NCI-H2171 treated with DMSO at 0.1 percent for 48 hours (cell line): ENCODE measurements around the gene RNASE1.

ENCODE experiments used
- DNase-seq: peaks from one replicate; lab custom pipeline; 2025; lab: John Stamatoyannopoulos, UW

The RNASE1 gene

GRCh38 chr14:20807304-20808161 is 4.9 kb upstream of the RNASE1 start:
- DNase-seq: no peak

GRCh38 chr14:20805485-20805884 is 2.8 kb upstream of the RNASE1 start:
- no peak for DNase-seq

DNA sequence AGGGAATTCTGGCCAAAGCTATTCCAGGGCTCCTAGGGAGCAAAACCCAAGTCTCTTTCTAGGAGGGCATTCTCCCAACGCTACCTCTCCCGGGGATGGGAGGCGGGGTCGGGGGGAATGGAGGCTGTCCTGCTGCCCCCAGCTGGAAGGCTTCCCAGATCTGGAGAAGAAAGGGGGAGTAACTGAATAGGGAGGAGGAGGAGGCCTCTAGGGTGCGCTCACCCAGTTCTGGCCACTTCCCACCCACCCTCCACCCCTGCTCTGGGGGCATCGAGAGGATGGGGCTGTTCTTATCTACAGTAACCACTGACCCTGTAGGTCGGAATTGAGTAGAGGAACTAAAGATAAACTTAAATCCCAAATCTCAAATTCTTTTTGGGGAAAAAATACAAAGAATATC is 579 bp upstream of the RNASE1 start:
- DNase-seq: no peak

- DNase-seq: no peak
Observed at GRCh38 chr14:20801726-20802125, 918 bp downstream of the RNASE1 start.

DNA sequence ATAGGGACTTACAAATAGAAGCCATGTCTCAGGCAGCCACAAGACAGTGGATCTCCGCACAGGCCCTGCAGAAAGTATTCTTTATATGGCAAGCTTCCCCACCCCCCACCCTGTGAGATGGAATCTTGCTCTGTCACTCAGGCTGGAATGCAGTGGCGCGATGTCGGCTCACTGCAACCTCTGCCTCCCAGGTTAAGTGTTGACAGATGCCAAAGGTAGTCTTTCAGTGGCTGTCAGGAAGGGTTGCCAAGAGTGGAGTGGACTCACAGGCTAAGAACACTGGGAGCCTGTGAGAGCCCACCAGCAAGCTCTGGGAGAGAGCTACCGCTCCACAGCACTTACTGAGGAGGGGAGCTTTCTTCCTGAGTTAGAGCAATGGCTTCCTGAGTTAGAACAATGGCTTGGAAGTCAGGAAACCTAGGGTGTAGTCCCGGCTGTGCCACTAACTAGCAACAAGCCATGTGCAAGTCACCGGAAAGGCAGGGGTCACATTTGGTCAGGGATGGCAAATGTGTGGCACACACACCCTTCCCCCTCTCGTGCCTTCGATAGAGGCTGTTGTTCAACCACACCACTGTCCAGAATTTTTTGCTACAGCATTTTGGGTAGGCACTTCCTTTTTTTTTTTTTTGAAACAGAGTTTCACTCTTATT is 2.6 kb downstream of the RNASE1 start:
- no peak for DNase-seq

DNA sequence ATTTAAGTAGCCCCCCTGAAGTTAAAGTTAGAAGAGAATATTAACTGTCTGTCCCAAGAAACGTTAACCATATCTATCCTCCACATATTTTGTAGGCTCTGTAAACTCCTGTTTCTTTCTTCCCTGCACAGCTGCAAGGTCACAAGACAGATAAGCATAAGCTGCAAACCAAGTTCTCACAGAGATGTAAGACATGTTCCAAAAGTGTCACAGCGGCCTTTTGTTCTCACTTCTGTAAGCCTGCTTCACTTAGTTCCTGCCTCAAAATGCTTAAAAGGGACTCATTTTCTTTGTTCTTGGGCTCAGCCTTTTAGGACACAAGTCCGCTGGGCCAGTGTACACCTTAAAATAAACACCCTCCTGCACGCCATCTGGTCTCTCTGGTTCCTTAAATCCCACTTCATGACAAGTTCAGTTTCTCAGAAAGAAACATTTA is 3.2 kb downstream of the RNASE1 start:
- no peak for DNase-seq

DNA sequence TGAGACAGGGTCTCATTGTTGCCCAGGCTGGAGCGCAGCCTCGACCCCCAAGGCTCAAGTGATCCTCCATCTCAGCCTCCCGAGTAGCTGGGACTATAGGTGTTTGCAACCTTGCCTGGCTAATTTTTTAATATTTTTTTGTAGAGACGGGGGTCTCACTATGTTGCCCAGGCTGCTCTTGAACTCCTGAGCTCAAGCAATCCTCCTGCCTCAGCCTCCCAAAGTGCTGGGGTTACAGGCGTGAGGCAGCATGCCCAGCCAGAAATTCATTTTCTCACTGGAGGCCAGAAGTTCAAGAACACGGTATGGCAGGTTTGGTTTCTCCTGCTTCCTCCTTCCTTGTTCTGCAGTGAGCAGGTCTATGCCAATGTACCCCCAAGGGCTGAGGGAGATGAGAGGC is 3.7 kb downstream of the RNASE1 start:
- DNase-seq: no peak

DNA sequence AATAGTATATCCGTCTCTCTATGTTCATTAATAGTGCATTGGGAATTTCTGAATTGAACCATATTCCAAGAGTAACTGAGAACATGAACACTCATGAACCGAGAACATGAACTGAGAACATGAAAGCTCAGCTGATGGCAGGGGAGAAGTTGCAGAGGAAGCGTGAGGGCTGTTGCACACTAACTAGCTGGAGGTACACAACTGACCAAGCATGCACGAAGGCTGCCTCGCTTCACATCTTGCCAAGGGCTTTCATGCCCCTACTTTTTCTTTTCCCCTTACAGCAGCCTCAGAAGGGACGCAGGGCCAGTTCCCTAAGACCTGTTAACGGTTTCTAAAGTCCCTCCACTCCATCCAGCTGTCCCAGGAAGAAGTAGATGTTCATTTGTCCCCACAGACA is 4.3 kb downstream of the RNASE1 start:
- DNase-seq: no peak

GRCh38 chr14:20797164-20797563 is 5.5 kb downstream of the RNASE1 start:
- no peak for DNase-seq

DNA sequence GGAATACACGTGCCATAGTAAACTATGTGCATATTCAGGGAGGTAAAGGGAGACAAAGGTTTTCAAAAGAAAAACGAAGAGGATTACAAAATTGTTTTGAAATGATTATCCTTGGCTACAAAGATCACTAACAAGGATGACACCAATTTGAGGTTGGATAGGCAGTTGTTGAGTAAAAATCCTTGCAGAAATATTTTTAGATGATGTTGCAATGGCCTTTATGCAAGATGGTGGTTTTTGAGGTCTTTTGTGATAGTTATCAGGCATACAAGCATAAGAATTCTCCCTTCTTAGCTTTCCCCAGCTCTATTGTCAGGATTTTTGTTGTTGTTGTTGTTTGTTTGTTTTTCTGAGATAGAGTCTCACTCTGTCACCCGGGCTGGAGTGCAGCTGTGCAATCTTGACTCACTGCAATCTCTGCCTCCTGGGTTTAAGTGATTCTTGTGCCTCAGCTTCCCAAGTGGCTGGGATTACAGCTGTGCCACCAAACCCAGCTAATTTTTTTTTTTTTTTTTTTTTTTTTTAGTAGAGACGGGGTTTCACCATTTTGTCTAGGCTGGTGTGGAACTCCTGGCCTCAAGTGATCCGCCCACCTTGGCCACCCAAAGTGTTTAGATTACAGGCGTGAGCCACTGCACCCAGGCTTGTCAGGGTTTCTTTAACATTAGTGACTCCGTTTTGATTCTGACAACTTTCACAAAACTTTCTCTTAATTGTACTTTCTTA is 7.8 kb downstream of the RNASE1 start:
- no peak for DNase-seq

- no peak for DNase-seq
Observed at GRCh38 chr14:20792556-20792955, 10.1 kb downstream of the RNASE1 start.

DNA sequence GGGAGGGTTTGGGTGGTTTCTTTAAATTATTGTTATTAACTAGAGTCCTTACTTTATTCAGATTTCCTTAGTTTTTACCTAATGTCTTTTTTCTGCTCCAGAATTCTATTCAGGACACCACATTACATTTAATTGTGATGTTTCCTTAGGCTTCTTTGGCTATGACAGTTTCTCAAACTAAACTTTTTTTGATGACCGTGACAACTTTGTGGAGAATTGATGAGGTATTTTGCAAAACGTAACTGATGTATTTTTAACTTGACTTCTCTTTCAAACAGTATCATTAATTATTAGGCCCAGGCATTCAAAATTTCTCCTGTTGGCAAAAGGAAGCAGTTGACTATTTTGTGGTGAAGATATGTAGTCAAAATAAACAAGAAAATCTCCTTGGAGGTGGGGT is 11.0 kb downstream of the RNASE1 start:
- DNase-seq: no peak

GRCh38 chr14:20791187-20791586 is 11.5 kb downstream of the RNASE1 start:
- DNase-seq: no peak

GRCh38 chr14:20790464-20791116 is 12.1 kb downstream of the RNASE1 start:
- DNase-seq: no peak

- no peak for DNase-seq
Observed at GRCh38 chr14:20789230-20789813, 13.3 kb downstream of the RNASE1 start.

- DNase-seq: no peak
Observed at GRCh38 chr14:20787025-20787424, 15.6 kb downstream of the RNASE1 start.

DNA sequence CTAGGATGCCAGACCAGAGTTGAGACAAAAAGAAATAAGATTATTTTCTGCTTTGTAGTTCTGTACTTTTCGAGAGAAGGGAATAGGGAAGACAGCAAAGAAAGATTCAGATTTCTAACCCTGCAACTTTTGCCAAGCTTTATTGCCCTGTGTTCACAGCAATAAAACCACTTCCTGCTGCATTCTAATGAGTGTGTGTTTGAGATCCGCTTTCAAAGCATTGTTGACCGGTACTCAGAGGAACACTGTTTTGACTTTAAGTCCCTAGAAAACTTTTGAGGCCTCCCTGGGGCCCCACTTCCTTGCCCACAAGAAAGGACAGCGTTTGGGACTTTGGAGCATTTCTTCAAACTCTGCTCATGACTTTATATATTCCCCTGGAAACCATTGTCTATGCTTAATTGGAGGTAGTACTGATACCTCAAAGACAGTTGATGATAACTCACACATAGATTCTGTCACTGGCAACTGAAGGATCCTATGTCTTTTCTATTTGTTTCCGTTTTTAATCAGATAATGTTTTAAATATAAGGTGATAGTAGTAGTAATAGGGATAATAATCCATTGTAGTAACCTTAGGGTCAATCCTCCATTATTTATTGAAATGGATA is 20.3 kb downstream of the RNASE1 start:
- DNase-seq: no peak

- no peak for DNase-seq
Observed at GRCh38 chr14:20781803-20782202, 20.8 kb downstream of the RNASE1 start.

GRCh38 chr14:20775901-20776300 is 26.7 kb downstream of the RNASE1 start:
- DNase-seq: no peak

- DNase-seq: no peak
Observed at GRCh38 chr14:20775043-20775442, 27.6 kb downstream of the RNASE1 start.

DNA sequence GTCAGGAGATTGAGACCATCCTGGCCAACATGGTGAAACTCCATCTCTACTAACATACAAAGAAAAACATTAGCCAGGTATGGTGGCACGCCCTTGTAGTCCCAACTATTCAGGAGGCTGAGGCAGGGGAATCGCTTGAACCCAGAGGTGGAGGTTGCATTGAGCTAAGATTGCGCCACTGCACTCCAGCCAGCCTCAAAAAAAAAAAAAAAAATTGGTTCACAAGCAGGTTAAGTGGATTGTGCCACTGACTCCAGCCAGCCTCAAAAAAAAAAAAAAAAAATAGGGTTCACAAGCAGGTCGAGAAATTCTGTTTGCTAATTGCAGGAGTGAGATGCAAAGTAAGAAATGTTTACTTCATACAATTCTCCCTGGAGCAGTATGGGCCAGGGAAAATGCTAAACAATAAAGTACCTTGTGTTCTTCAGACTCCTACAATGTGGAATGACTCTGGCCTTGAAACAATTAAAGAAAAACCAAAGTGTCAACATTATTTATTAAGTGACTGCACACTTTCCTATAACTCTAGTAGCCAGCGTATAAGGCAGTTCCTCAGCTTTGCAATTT is 28.3 kb downstream of the RNASE1 start:
- DNase-seq: no peak
